Vagina (tissue), 2 donors: ENCODE results near the gene NOL4L. TPM values are rescaled to one million over a fixed set of nuclear protein-coding genes. Genes with fewer than 3 reads are reported as not detected.
A peak's percentile ranks its signal among the peaks of the same experiment; 100 is the strongest.

Experiments
- DNase-seq, 2 donors: peaks; one replicate each; pipeline ENCODE4 v3.0.0-alpha.2; 2017; ENCODE audit errors: extremely low spot score in 2 of 2
- H3K27ac ChIP-seq: fragments of 200-600 bp; sonication (generic); one replicate; pipeline ENCODE4 v1.5.1; 2019
- H3K27me3 ChIP-seq: fragments of 200-600 bp; sonication (generic); one replicate; pipeline ENCODE4 v1.5.1; 2019
- H3K36me3 ChIP-seq, 2 donors: fragments of 200-600 bp; sonication (generic); one replicate each; pipeline ENCODE4 v1.5.1; 2017 to 2019
- H3K4me1 ChIP-seq: fragments of 200-600 bp; sonication (generic); one replicate; pipeline ENCODE4 v1.5.1; 2019
- H3K4me3 ChIP-seq, 2 donors: fragments of 200-600 bp; sonication (generic); 1 replicate in 1 of 2; 2 replicates in 1 of 2; pipeline ENCODE4 v1.5.1; 2016 to 2019
- H3K9me3 ChIP-seq: fragments of 200-600 bp; sonication (generic); one replicate; pipeline ENCODE4 v1.5.1; 2019
- POLR2A ChIP-seq, 2 donors: fragments of 450-650 bp; IDR thresholded peaks; one replicate each; pipeline ENCODE4 v1.6.1; 2017; ENCODE audit warnings: antibody characterized with exemption in 2 of 2, mild to moderate bottlenecking in 2 of 2, moderate library complexity in 2 of 2
- POLR2AphosphoS5 ChIP-seq, 2 donors: sonication (generic); formaldehyde crosslinking; IDR thresholded peaks; one replicate each; pipeline ENCODE4 v1.9.0; 2017; ENCODE audit warnings: antibody characterized with exemption in 2 of 2, mild to moderate bottlenecking in 2 of 2, low read depth in 1 of 2; ENCODE audit not compliant: insufficient read depth in 1 of 2
- intact Hi-C: fragments of 100-400 bp; cut with DNase I; formaldehyde crosslinking; loops from one replicate; pipeline ENCODE4 v1.15.1; 2023
- total RNA-seq: library from RNA; depleted of rRNA; stranded (reverse); fragments of >200 nt; gene quantifications from one replicate; pipeline ENCODE4 v1.2.3, GENCODE V29; 2016
- TF ChIP-seq, protein P1 (sequence below), 3 experiments: fragments of 450-650 bp in 2 of 3; fragments of 200-600 bp in 1 of 3; sonication (generic) in 1 of 3; IDR thresholded peaks; one replicate each; pipeline ENCODE4 v1.5.1; 2017 to 2019; ENCODE audit warnings: antibody characterized with exemption in 3 of 3, mild to moderate bottlenecking in 2 of 3, moderate library complexity in 2 of 3

Gene NOL4L
- total RNA-seq, 1 donor from 2014 or later, result 17.9 TPM

DNA sequence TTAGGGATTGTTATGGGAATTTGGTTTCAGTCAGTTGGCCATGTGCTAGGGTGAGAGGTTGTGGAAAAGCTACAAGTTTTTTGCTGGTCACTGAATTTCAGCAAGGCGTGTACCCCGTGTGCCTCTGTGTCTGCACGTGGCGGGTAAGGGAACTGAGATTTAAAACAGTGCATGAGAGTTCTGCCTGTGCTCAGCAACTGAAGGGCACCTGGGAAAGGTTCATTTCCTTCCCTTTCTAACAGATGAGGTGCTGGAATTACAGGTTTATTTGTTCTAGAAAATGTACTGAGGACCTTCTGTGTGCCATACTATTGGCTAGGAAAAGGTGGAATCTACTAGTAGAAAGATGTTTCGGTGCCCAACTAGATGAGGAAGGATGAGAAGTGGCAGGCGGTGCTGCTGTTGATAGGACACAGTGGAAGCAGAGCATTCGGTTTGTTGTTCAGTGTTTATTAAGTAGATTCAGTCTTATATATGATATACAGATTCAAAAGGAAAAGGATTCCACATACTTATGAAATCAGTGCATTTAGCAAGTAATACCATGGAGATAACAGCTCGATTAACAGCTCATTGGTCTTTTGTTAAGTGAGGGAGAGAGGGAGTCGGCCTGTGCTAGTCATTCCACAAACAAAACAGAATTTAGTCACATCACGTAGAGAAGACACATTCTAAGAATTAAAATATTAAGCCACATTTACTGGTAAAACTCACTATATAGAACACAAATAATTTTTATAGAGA lies 142.3 kb downstream of the NOL4L start:
- H3K4me3 ChIP-seq, result no peak overlapping the region
- peaks cover 15% of the 10 kb centered on the region for H3K4me1 ChIP-seq
- H3K27me3 ChIP-seq, result no peaks in the 10 kb centered on the region
- TF ChIP-seq POLR2A (IDR thresholded peaks at IDR 0.05), result no peak
- TF ChIP-seq, protein P1, sequence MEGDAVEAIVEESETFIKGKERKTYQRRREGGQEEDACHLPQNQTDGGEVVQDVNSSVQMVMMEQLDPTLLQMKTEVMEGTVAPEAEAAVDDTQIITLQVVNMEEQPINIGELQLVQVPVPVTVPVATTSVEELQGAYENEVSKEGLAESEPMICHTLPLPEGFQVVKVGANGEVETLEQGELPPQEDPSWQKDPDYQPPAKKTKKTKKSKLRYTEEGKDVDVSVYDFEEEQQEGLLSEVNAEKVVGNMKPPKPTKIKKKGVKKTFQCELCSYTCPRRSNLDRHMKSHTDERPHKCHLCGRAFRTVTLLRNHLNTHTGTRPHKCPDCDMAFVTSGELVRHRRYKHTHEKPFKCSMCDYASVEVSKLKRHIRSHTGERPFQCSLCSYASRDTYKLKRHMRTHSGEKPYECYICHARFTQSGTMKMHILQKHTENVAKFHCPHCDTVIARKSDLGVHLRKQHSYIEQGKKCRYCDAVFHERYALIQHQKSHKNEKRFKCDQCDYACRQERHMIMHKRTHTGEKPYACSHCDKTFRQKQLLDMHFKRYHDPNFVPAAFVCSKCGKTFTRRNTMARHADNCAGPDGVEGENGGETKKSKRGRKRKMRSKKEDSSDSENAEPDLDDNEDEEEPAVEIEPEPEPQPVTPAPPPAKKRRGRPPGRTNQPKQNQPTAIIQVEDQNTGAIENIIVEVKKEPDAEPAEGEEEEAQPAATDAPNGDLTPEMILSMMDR (IDR thresholded peaks at IDR 0.05), result no peak
- no peak for TF ChIP-seq POLR2AphosphoS5 (IDR thresholded peaks at IDR 0.05; ENCODE audit: insufficient read depth in 1 of 2, low read depth in 1 of 2)
- DNase-seq, result no peak
- no peaks in the 10 kb centered on the region for H3K9me3 ChIP-seq
- peaks cover 0 to 17% of the 10 kb centered on the region in 2 donors for H3K36me3 ChIP-seq
- intact Hi-C loops, result no loop called here
- no peak overlapping the region for H3K27ac ChIP-seq

DNA sequence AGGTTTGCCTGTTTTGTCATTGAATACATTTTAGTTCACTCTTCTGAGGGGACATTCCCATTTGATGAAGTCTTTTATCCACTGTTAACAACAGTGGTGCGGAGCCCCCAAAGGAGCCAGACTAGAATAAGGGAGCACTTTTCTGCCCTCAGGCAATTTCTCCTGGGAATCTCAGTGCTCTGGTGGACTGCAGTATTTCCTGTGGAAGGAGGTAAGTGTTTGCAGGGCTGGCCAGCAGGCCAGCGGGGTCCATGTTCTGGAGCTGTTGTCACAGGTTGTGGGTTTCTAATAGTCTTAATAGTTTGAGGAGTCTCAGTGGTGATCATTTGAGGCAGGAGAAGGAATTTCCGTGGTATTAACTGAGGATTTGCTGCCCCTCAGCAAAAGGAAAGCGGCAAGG lies 143.5 kb downstream of the NOL4L start:
- H3K27ac ChIP-seq, result no peak overlapping the region
- no peak overlapping the region for H3K4me3 ChIP-seq
- intact Hi-C loops, result no loop called here
- DNase-seq, result peak in 1 of 2 donors; percentile 49
- H3K9me3 ChIP-seq, result no peaks in the 10 kb centered on the region
- peaks cover 13% of the 10 kb centered on the region for H3K4me1 ChIP-seq
- H3K27me3 ChIP-seq, result no peaks in the 10 kb centered on the region
- peaks cover 0 to 25% of the 10 kb centered on the region in 2 donors for H3K36me3 ChIP-seq
- TF ChIP-seq POLR2AphosphoS5 (IDR thresholded peaks at IDR 0.05; ENCODE audit: insufficient read depth in 1 of 2, low read depth in 1 of 2) (no peak), POLR2A (IDR thresholded peaks at IDR 0.05) (no peak)
- TF ChIP-seq, protein P1 (IDR thresholded peaks at IDR 0.05), result no peak

DNA sequence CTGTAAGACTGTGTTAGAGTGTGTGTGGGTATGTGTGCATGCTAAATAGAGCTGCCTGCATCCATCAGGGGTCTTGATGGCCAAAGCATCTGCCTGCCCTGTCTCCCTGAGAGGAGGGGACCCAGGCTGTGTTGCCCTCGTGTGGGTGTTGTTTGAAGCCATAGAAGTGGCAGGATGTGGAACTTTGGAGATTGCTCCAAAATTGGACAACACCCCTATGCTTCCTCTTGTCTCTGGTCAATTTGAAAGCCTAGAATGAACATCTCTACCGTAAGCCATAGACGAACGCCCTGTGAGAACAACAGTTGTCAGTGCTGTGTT lies 144.4 kb downstream of the NOL4L start:
- intact Hi-C loops, result no loop called here
- Histone ChIP-seq H3K27ac (no peak overlapping the region), H3K36me3 (peaks cover 0 to 34% of the 10 kb centered on the region in 2 donors), H3K27me3 (no peaks in the 10 kb centered on the region), H3K4me1 (peaks cover 4% of the 10 kb centered on the region), H3K4me3 (no peak overlapping the region), H3K9me3 (no peaks in the 10 kb centered on the region)
- DNase-seq, result no peak
- TF ChIP-seq, protein P1 (IDR thresholded peaks at IDR 0.05), result no peak
- no peak for TF ChIP-seq POLR2AphosphoS5 (IDR thresholded peaks at IDR 0.05; ENCODE audit: insufficient read depth in 1 of 2, low read depth in 1 of 2)
- TF ChIP-seq POLR2A (IDR thresholded peaks at IDR 0.05), result no peak

DNA sequence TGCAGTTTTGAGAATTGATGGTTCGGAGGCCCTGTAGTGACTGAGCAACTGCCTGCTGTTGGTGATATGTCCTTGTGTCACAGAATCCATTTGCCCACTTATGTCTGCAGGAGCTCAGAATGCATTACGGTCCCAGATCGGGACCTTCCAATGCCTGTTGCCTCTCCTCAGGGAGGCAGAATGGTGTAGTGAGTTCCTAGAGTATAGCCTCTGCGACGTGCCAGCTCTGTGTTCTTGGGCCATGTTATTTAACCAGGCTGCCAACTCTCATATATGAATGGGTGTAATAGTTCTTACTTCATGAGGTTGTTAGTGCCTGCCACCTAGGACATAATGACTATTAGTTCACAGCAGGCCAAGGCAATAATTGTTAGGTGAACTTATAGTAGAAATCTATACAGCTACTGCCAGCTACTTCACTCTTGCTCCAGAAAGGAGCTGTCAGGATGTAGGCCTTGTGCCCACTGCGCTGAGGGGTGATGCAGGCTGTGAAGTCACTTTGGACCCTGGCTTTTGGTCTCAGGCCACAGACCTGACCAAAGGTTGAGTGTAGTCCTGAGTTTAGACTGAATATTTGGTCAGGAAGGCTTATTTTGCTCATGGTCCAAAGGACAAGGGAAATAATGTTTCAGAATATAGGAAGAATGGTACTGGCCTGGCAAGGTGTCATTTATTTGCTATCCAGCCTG lies 144.9 kb downstream of the NOL4L start:
- Histone ChIP-seq H3K4me1 (no peaks in the 10 kb centered on the region), H3K9me3 (no peaks in the 10 kb centered on the region), H3K4me3 (no peak overlapping the region), H3K27ac (no peak overlapping the region), H3K36me3 (peaks cover 0 to 39% of the 10 kb centered on the region in 2 donors), H3K27me3 (no peaks in the 10 kb centered on the region)
- intact Hi-C loops, result no loop called here
- TF ChIP-seq, protein P1 (IDR thresholded peaks at IDR 0.05), result no peak
- DNase-seq, result peak in 1 of 2 donors; percentile 64
